ENCODE measurements around the gene CNGB1. TPM values are rescaled to one million over a fixed set of nuclear protein-coding genes. Genes with fewer than 3 reads are reported as not detected.
A peak's percentile ranks its signal among the peaks of the same experiment; 100 is the strongest.

CNGB1 gene
- total and polyA plus RNA-seq, 12 donors: not detected

DNA sequence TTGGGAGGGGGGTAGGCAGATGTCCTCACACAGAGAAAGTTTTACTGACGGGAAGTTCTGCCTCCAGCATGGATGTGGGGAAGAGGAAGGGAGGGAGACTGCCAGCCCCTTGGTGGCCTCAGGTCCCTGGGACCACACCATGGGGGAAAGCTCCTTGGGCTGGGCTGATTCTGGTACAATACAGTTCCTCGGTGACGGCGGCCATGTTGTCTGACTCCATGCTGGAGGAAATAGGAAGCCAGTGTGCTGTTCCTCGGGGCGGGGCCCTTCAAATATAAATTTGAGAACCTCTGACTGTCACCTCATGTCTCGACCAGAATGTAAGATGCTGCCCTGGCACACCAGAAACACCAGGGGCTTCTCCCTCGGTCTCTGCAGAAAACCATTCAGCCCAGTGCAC, 66.8 kb downstream of the CNGB1 start:
- Histone ChIP-seq H3K4me1 (peaks cover 0 to 4% (median 0%) of the 10 kb centered on the region in 9 donors), H3K27me3 (peaks cover 0 to 48% (median 26%) of the 10 kb centered on the region in 7 donors), H3K36me3 (no peaks in the 10 kb centered on the region), H3K27ac (no peak overlapping the region), H3K9me3 (no peaks in the 10 kb centered on the region), H3K4me3 (no peak overlapping the region)
- no peak for DNase-seq
- ATAC-seq: no peak
- 59 to 70% methylated on average over 8 of the region's 8 CpGs for WGBS, 2 donors
- intact Hi-C loops (cut with DNase I): loop anchor here in 6 of 10 donors (5.0 to 10.0 kb wide), 5 partner anchors 88 to 221 kb away; partner anchors contain the start of genes CFAP20 (in 3 of the 6), USB1 (in 1 of the 6) and ZNF319 (in 1 of the 6)
- TF ChIP-seq, protein P1, sequence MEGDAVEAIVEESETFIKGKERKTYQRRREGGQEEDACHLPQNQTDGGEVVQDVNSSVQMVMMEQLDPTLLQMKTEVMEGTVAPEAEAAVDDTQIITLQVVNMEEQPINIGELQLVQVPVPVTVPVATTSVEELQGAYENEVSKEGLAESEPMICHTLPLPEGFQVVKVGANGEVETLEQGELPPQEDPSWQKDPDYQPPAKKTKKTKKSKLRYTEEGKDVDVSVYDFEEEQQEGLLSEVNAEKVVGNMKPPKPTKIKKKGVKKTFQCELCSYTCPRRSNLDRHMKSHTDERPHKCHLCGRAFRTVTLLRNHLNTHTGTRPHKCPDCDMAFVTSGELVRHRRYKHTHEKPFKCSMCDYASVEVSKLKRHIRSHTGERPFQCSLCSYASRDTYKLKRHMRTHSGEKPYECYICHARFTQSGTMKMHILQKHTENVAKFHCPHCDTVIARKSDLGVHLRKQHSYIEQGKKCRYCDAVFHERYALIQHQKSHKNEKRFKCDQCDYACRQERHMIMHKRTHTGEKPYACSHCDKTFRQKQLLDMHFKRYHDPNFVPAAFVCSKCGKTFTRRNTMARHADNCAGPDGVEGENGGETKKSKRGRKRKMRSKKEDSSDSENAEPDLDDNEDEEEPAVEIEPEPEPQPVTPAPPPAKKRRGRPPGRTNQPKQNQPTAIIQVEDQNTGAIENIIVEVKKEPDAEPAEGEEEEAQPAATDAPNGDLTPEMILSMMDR (IDR thresholded peaks at IDR 0.05): no peak

DNA sequence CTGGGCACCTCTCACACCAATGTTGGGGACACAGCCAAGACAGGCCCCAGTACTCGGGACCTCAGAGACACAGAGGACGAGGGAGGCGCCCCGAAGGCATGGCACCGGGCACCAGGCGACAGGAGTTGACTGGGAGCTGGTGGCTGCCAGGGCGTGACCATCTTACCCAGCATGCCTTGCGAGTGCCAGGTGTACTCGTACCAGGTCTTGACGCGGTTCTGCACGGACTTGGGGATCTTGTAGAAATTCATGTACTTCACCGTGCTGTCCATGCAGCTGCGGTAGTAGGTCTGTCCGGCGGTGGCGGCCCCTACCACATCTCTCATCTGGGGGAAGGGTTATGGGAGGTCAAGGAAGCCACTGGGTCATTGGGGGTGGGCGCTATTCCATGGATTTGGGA, 67.3 kb downstream of the CNGB1 start:
- H3K27ac ChIP-seq: no peak overlapping the region
- no peak overlapping the region for H3K4me3 ChIP-seq
- no peaks in the 10 kb centered on the region for H3K9me3 ChIP-seq
- ATAC-seq (no peak), DNase-seq (no peak)
- H3K4me1 ChIP-seq: peaks cover 0 to 4% (median 0%) of the 10 kb centered on the region in 9 donors
- intact Hi-C loops (cut with DNase I): loop anchor here in 6 of 10 donors (5.0 to 10.0 kb wide), 5 partner anchors 89 to 221 kb away; partner anchors contain the start of genes CFAP20 (in 3 of the 6), USB1 (in 1 of the 6) and ZNF319 (in 1 of the 6)
- 80 to 84% methylated on average over 18 of the region's 18 CpGs for WGBS, 2 donors
- no peaks in the 10 kb centered on the region for H3K36me3 ChIP-seq
- peaks cover 0 to 48% (median 26%) of the 10 kb centered on the region in 7 donors for H3K27me3 ChIP-seq
- TF ChIP-seq, protein P1 (IDR thresholded peaks at IDR 0.05): no peak

DNA sequence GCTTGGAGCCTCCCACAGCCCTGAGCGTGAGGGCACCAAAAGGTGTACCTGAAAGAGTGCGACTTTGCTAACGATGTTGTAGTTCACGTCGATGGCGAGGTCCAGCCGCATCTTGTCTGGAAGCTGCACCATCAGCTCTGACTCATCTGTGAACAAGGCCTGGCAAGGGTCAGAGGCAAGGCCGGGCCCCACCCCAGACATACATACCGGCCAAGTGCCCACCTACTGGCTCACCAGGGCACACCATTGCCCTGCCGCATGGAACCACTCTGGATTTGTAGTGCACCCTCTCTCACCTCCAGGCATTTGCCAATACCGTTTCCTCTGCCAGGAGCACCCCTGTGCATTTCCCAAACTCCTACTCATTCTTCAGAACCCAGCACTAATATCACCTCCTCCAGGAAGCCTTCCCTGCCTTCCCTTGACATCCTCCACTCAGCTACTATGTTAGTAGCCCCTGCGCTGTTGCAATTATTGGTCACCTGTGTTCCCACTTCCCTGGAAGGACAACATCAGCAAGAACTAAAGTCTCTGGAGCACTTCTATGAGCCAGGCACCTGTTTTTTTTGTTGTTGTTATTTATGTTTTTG, 69.4 kb downstream of the CNGB1 start:
- H3K36me3 ChIP-seq: no peaks in the 10 kb centered on the region
- intact Hi-C loops (cut with DNase I): loop anchor here in 7 of 10 donors (2.0 to 10.0 kb wide), 6 partner anchors 91 to 223 kb away; partner anchors contain the start of genes CFAP20 (in 3 of the 7), USB1 (in 2 of the 7) and ZNF319 (in 2 of the 7)
- DNase-seq (no peak), ATAC-seq (peak in 1 of 8 donors; percentile 34)
- no peak overlapping the region for H3K4me3 ChIP-seq
- TF ChIP-seq, protein P1 (IDR thresholded peaks at IDR 0.05): no peak
- H3K27ac ChIP-seq: no peak overlapping the region
- no peaks in the 10 kb centered on the region for H3K9me3 ChIP-seq
- 88 to 89% methylated on average over 12 of the region's 12 CpGs for WGBS, 2 donors
- peaks cover 0 to 4% (median 0%) of the 10 kb centered on the region in 9 donors for H3K4me1 ChIP-seq
- peaks cover 0 to 44% (median 26%) of the 10 kb centered on the region in 7 donors for H3K27me3 ChIP-seq

DNA sequence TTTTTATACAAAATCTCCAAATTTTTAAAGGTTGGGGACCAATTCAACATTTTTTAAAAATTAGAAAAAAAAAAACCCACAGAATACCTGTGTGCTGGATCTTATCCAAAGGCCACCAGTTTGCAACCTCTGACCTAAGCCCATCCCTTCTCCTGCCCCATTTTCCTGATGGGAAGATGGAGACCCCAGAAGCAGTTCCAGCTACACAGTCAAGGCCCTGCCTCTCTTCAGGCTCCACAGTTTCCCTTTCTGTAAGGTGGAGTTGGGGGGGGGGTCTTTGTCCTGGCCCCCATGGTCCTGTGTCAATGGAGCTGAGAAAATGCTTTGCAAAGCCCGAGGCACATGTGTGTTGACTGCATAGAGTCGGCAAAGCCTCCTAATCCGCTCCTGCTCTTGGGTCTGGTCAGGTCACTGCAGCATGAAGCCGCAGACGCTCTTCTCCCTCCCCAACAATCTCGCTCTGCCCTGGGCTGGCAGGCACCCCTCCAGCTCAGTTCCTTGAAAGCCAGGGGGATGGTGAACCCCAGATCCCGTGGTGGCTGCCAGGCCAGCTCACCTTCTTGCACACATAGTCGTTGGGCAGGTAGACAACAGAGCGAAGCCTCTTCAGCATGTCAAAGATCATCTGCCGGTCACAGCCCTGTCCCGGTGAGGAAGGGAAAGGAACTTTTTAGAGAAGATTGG, 70.0 kb downstream of the CNGB1 start:
- Histone ChIP-seq H3K27ac (no peak overlapping the region), H3K4me3 (no peak overlapping the region), H3K27me3 (peaks cover 0 to 44% (median 23%) of the 10 kb centered on the region in 7 donors), H3K36me3 (no peaks in the 10 kb centered on the region), H3K9me3 (no peaks in the 10 kb centered on the region), H3K4me1 (peaks cover 0 to 4% (median 0%) of the 10 kb centered on the region in 9 donors)
- DNase-seq (no peak), ATAC-seq (no peak)
- intact Hi-C loops (cut with DNase I): loop anchor here in 7 of 10 donors (2.0 to 10.0 kb wide), 6 partner anchors 91 to 224 kb away; partner anchors contain the start of genes CFAP20 (in 3 of the 7), USB1 (in 2 of the 7) and ZNF319 (in 2 of the 7)
- WGBS, 2 donors: 75 to 78% methylated on average over 11 of the region's 11 CpGs
- TF ChIP-seq, protein P1 (IDR thresholded peaks at IDR 0.05): no peak

Data from heart right ventricle (tissue), 16 donors.